Measurements from ENCODE around the gene TUBG2. TPM values are rescaled to one million over a fixed set of nuclear protein-coding genes. Genes with fewer than 3 reads are reported as not detected.
"Not testable (repeated sequence)": the region's sequence is repeated elsewhere in the genome, so short reads cannot be mapped to it uniquely, and the experiment has no call there.

Gene TUBG2
- total and polyA plus RNA-seq, 9 donors: 19.4 to 30.0 (median 22.9) TPM

DNA sequence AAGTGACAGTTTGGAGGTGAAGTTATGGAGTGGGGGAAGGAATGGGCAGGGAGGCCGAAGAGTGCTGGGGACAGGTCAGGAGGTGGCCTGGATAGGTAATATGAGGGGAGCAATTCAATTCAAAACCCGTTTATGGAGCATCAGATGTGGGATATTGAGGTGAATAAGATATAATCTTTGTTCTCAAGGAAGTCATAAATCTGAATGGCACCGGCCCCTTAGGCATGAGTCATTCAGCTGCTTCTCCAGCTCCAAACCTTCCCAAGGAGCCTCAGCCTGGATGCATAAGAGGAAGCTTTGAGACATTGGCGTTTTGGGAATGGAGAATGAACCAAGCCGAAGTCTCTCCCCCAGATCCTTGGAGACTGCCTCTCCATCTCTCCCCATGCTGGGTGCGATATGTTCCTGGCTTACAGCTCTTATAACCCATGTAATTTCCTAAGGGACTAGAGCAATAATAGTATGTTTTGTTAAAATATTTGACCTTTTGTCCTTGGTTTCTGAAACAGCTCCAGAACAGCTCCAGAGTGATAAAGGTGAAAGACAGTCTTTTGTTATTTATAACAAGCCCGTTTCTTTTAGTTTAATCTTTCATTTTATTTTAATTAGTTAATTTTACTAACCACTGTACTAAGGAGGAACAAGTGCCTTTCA lies 1.7 kb downstream of the TUBG2 start:
- peak in 2 of 5 donors; percentile 18 to 36 for DNase-seq
- TF ChIP-seq EP300 (IDR thresholded peaks at IDR 0.05) (no peak), POLR2A (IDR thresholded peaks at IDR 0.05) (no peak)
- TF ChIP-seq, protein P1, sequence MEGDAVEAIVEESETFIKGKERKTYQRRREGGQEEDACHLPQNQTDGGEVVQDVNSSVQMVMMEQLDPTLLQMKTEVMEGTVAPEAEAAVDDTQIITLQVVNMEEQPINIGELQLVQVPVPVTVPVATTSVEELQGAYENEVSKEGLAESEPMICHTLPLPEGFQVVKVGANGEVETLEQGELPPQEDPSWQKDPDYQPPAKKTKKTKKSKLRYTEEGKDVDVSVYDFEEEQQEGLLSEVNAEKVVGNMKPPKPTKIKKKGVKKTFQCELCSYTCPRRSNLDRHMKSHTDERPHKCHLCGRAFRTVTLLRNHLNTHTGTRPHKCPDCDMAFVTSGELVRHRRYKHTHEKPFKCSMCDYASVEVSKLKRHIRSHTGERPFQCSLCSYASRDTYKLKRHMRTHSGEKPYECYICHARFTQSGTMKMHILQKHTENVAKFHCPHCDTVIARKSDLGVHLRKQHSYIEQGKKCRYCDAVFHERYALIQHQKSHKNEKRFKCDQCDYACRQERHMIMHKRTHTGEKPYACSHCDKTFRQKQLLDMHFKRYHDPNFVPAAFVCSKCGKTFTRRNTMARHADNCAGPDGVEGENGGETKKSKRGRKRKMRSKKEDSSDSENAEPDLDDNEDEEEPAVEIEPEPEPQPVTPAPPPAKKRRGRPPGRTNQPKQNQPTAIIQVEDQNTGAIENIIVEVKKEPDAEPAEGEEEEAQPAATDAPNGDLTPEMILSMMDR (IDR thresholded peaks at IDR 0.05): no peak
- H3K4me1 ChIP-seq (ENCODE audit: insufficient read depth): no peaks in the 10 kb centered on the region
- no peaks in the 10 kb centered on the region for H3K36me3 ChIP-seq
- WGBS, 3 donors: 19 to 27% (median 23%) methylated on average over 7 of the region's 7 CpGs
- H3K27ac ChIP-seq: peak overlapping the region in 1 of 2 donors; percentile 18
- H3K27me3 ChIP-seq: no peaks in the 10 kb centered on the region
- H3K9me3 ChIP-seq: no peaks in the 10 kb centered on the region
- intact Hi-C loops (cut with DNase I): loop anchor here in 1 of 4 donors (10.0 kb wide), 1 partner anchor 56 kb away; the partner anchor contains the start of genes RETREG3 and TUBG1
- no peak overlapping the region for H3K4me3 ChIP-seq

DNA sequence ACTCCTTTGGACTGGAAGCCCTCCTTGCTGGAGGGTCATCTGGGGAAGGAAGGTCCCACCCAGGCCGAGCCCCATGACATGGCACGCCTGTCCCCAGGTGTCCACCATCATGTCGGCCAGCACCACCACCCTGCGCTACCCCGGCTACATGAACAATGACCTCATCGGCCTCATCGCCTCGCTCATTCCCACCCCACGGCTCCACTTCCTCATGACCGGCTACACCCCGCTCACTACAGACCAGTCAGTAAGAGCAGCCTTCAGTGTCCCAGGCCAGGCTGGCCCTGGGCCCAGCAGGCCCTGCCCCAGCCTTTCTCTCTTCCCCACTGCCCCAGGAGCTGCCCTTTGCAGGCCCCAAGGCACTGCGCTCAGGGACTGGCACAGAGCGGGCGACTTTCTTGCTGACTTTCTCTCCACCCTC lies 6.5 kb downstream of the TUBG2 start:
- Histone ChIP-seq H3K4me1 (ENCODE audit: insufficient read depth) (peaks cover 15% of the 10 kb centered on the region), H3K36me3 (no peaks in the 10 kb centered on the region), H3K9me3 (no peaks in the 10 kb centered on the region), H3K4me3 (no peak overlapping the region), H3K27ac (no peak overlapping the region), H3K27me3 (no peaks in the 10 kb centered on the region)
- 83 to 84% (median 84%) methylated on average over 14 of the region's 14 CpGs for WGBS, 3 donors
- TF ChIP-seq, protein P1 (IDR thresholded peaks at IDR 0.05): no peak
- TF ChIP-seq EP300 (IDR thresholded peaks at IDR 0.05) (no peak), POLR2A (IDR thresholded peaks at IDR 0.05) (no peak)
- DNase-seq: peak in 2 of 5 donors; percentile 26 to 28
- intact Hi-C loops (cut with DNase I): loop anchor here in 1 of 4 donors (10.0 kb wide), 1 partner anchor 61 kb away; the partner anchor contains the start of genes RETREG3 and TUBG1

DNA sequence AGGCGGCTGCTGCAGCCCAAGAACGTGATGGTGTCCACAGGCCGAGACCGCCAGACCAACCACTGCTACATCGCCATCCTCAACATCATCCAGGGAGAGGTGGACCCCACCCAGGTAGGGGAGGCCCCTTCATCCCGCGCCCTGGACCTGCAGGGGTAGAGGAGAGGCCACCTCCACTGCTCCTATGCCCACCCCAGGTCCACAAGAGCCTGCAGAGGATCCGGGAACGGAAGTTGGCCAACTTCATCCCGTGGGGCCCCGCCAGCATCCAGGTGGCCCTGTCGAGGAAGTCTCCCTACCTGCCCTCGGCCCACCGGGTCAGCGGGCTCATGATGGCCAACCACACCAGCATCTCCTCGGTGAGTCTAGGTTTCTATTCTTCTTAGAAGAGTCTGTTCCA lies 7.0 kb downstream of the TUBG2 start:
- intact Hi-C loops (cut with DNase I): loop anchor here in 1 of 4 donors (10.0 kb wide), 1 partner anchor 61 kb away; the partner anchor contains the start of genes RETREG3 and TUBG1
- H3K36me3 ChIP-seq: not testable (repeated sequence)

GRCh38 chr17:42667088-42667951 lies 8.2 kb downstream of the TUBG2 start:
- intact Hi-C loops (cut with DNase I): loop anchor here in 1 of 4 donors (10.0 kb wide), 1 partner anchor 63 kb away; the partner anchor contains the start of genes RETREG3 and TUBG1
- H3K27me3 ChIP-seq: no peaks in the 10 kb centered on the region
- TF ChIP-seq POLR2A (IDR thresholded peaks at IDR 0.05) (no peak), EP300 (IDR thresholded peaks at IDR 0.05) (no peak)
- TF ChIP-seq, protein P1 (IDR thresholded peaks at IDR 0.05): no peak
- H3K4me1 ChIP-seq (ENCODE audit: insufficient read depth): peaks cover 15% of the 10 kb centered on the region
- WGBS, 3 donors: 17 to 26% (median 22%) methylated on average over 7 of the region's 7 CpGs
- DNase-seq: peak in 3 of 5 donors; percentile 56 to 74 (median 57)
- peak overlapping the region in 1 of 2 donors; percentile 57 for H3K27ac ChIP-seq
- H3K4me3 ChIP-seq: no peak overlapping the region
- H3K36me3 ChIP-seq: no peaks in the 10 kb centered on the region
- H3K9me3 ChIP-seq: no peaks in the 10 kb centered on the region

More for the DNA sequence above, 7.0 kb downstream of the TUBG2 start:
- Histone ChIP-seq H3K27ac (peak overlapping the region in 1 of 2 donors; percentile 57), H3K4me1 (ENCODE audit: insufficient read depth) (peaks cover 15% of the 10 kb centered on the region)
- H3K4me3 ChIP-seq, H3K27me3 ChIP-seq, H3K9me3 ChIP-seq: not testable (repeated sequence)
- peak in 2 of 5 donors; percentile 23 to 29 for DNase-seq
- WGBS, 3 donors: 86 to 98% (median 90%) methylated on average over 9 to 14 of the region's 16 CpGs
